IPS-20b (cell line): ENCODE measurements around the gene LSR.

ENCODE experiments used
- H3K27ac ChIP-seq: one replicate; pipeline ENCODE4 v1.5.1; 2013; ENCODE audit warnings: low read length
- H3K27me3 ChIP-seq: 2 replicates; pipeline ENCODE4 v1.6.1; 2013; ENCODE audit warnings: mild to moderate bottlenecking, low read length, inconsistent platforms; ENCODE audit not compliant: insufficient read depth
- H3K36me3 ChIP-seq: 2 replicates; pipeline ENCODE4 v1.6.1; 2013; ENCODE audit warnings: low read depth, mild to moderate bottlenecking, inconsistent platforms, low read length, moderate library complexity; ENCODE audit not compliant: insufficient read depth
- H3K4me1 ChIP-seq: 2 replicates; pipeline ENCODE4 v1.6.1; 2013; ENCODE audit warnings: mild to moderate bottlenecking, control low read depth, inconsistent platforms, low read length, moderate library complexity; ENCODE audit not compliant: insufficient read depth
- H3K4me3 ChIP-seq: 2 replicates; pipeline ENCODE4 v1.5.1; 2013; ENCODE audit warnings: mild to moderate bottlenecking, low read length, inconsistent platforms
- H3K9ac ChIP-seq: 2 replicates; pipeline ENCODE4 v1.6.1; 2013; ENCODE audit warnings: low read depth, mild to moderate bottlenecking, inconsistent platforms, low read length, moderate library complexity
- H3K9me3 ChIP-seq: 2 replicates; pipeline ENCODE4 v1.6.1; 2013; ENCODE audit warnings: mild to moderate bottlenecking, low read depth, low read length, inconsistent platforms; ENCODE audit not compliant: insufficient read depth

LSR gene

DNA sequence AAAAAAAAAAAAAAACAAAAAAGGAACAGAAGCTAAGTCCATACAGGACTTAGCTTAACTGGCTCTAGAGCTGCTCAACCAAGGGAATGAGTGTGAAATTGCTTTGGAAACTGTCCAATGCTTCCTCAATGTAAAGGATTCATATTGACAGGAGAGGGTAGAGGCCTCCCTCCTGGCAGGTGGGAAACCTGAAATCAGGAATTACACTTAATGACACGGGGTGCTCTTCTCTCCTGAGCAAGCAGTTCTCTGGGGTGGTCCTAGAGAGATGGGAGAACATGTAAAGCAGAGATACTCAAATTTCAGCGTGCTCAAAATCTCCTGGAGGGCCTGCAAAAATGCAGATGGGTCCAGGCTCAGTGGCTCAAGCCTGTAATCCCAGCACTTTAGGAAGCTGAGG, 39.5 kb downstream of the LSR start:
- H3K4me3 ChIP-seq, result no peak overlapping the region
- no peaks in the 10 kb centered on the region for H3K9me3 ChIP-seq
- H3K4me1 ChIP-seq, result peaks cover 7% of the 10 kb centered on the region; the same call in 1 of the 2 replicates
- no peak overlapping the region for H3K9ac ChIP-seq
- no peaks in the 10 kb centered on the region for H3K36me3 ChIP-seq
- H3K27me3 ChIP-seq, result 0 out of 2 replicates have a peak, but pooled peaks cover 5% of the 10 kb centered on the region
- no peak overlapping the region for H3K27ac ChIP-seq

DNA sequence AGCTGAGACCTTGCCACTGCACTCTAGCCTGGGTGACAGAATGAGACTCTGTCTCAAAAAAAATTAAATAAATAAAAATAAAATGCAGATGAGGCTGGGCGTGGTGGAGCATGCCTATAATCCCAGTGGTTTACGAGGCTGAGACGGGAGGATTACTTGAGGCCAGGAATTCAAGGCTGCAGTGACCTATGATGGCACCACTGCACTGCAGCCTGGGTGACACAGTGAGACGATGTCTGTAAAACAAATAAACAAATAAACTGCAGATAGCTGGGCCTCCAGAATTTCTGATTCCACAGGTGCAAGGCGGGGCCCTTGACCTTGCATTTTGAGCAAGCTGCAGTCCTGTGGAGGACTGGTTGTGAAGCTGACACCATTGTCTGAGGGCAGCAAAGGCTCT, 40.1 kb downstream of the LSR start:
- Histone ChIP-seq H3K27ac (no peak overlapping the region), H3K9ac (no peak overlapping the region), H3K4me3 (no peak overlapping the region), H3K9me3 (no peaks in the 10 kb centered on the region), H3K27me3 (0 out of 2 replicates have a peak, but pooled peaks cover 5% of the 10 kb centered on the region), H3K4me1 (peaks cover 7% of the 10 kb centered on the region; the same call in 1 of the 2 replicates), H3K36me3 (no peaks in the 10 kb centered on the region)

GRCh38 chr19:35290381-35291127, 41.8 kb downstream of the LSR start:
- Histone ChIP-seq H3K9ac (no peak overlapping the region), H3K4me3 (no peak overlapping the region), H3K9me3 (no peaks in the 10 kb centered on the region), H3K27ac (no peak overlapping the region), H3K4me1 (no peaks in the 10 kb centered on the region; the same call in 1 of the 2 replicates), H3K36me3 (no peaks in the 10 kb centered on the region), H3K27me3 (0 out of 2 replicates have a peak, but pooled peaks cover 5% of the 10 kb centered on the region)

DNA sequence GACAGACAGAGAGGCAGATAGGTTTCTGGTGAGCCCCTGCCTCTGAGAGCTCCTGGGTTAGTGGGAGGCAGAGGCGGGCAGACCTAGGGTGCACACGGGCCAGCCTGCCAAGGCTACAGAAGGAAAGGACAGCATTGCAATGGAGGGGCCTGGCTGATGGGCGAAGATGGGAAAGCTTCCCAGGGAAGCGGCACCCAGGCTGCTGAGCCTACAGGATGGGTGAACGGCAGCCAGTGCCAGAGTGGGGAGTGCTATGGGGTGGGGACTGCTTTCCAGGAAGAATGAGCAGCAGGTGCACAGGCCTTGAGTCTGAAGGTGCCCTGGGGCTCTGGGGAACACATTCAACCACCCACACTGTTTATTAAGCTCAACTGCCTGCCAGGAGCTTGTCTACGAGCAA, 42.5 kb downstream of the LSR start:
- Histone ChIP-seq H3K9ac (no peak overlapping the region), H3K4me1 (no peaks in the 10 kb centered on the region; the same call in 1 of the 2 replicates)

DNA sequence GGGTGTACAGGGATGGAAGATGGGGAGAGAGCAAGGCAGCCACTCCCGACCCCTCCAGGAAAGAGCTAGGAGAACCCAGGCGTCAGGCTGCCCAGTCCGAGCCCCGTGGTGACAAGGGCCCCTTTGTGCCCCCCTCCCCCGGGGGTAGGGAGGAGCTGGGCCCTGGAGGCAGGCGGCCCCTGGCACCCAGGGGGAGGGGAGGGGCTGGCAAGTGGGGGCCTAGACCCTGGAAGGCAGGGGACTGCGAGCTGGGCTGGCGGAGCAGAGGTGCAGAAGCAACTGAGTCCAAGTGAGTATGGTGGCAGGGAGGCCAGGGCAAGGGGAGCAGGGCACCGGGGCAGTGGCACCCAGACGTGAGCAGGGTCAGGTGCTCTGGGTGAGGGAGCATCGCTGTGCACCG, 43.1 kb downstream of the LSR start, which contains the start of gene MAG:
MAG (plus strand) TSS at position 246 of the 400 bp plus-strand sequence. CDS start 3,248 bp downstream, outside the sequence.
- no peak within 1 kb of the TSS for H3K27ac ChIP-seq
- no peaks in the 10 kb centered on the region; the same call in 1 of the 2 replicates for H3K4me1 ChIP-seq
- no peak within 1 kb of the TSS for H3K4me3 ChIP-seq
- H3K27me3 ChIP-seq, result 0 out of 2 replicates have a peak, but pooled peaks cover 5% of the 10 kb centered on the region
- H3K36me3 ChIP-seq, result no peaks in the 10 kb centered on the region
- H3K9ac ChIP-seq, result no peak within 1 kb of the TSS
- H3K9me3 ChIP-seq, result no peaks in the 10 kb centered on the region

More for the DNA sequence above, 42.5 kb downstream of the LSR start:
- Histone ChIP-seq H3K4me3 (no peak overlapping the region), H3K36me3 (no peaks in the 10 kb centered on the region), H3K9me3 (no peaks in the 10 kb centered on the region), H3K27ac (no peak overlapping the region), H3K27me3 (0 out of 2 replicates have a peak, but pooled peaks cover 5% of the 10 kb centered on the region)

DNA sequence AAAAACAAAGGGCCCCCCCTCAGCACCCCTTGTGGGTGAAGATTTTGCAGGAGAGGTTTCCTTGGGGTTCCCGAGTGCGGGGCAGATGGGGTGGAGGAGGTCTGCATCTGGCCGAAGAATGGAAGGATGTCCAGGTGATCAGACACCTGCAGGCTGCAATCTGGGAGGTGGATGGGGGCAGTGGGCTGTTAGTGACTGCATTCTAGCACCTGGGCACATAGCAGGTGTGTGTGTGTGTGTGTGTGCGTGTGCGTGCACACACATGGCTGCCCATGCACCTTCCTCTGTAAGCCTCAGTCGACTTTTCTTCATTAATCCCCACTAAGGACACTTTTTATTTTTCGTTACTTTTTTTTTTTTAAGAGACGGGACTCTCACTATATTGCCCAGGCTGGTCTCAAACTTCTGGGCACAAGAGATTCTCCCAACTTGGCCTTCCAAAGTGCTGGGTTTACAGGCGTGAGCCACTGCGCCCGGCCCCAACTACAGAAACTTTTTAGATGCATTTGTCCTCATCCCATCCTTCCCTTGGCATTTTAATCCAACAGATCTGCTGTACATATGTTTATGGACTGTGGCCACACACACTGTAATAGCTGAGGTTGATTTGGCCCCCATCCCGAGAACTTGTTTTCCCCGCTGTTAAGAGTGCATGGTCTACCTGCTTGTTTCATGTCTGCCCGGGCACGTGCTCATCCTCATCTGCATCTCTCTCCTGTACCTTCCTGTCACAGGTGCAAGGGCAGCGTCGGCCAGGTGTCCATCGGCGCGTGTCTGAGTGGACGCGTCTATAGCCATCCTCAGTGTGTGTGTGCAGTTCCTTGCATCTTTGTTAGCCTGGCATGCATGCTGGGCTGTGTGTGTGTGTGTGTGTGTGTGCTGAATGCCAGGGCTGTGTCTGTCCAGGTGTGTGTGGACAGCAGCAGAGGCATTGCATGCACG, 43.9 kb downstream of the LSR start:
- 0 out of 2 replicates have a peak, but pooled peaks cover 5% of the 10 kb centered on the region for H3K27me3 ChIP-seq
- H3K36me3 ChIP-seq, result no peaks in the 10 kb centered on the region
- H3K9me3 ChIP-seq, result no peaks in the 10 kb centered on the region
- H3K4me3 ChIP-seq, result no peak overlapping the region
- H3K9ac ChIP-seq, result no peak overlapping the region
- H3K27ac ChIP-seq, result no peak overlapping the region
- H3K4me1 ChIP-seq, result no peaks in the 10 kb centered on the region; the same call in 1 of the 2 replicates

DNA sequence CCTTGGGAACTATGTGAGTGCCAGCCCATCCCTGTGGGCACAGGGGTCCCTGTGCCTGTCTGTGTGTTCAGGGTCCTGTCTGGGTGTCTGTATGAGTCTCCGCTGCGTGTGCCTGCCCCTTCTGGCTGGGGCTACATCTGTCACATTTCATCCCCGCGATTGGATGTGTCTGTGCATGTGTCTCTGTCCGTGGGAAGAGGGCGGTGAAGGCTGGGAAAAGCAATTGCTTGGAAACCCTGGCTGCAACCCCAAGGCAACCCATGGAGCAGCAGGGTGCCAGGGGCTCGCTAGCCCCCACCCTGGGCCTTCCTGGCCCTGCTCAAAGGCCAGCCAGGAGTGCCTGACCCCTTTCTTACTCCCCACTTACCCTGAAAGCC, 44.5 kb downstream of the LSR start:
- Histone ChIP-seq H3K9ac (no peak overlapping the region), H3K27me3 (0 out of 2 replicates have a peak, but pooled peaks cover 5% of the 10 kb centered on the region), H3K27ac (no peak overlapping the region), H3K9me3 (no peaks in the 10 kb centered on the region), H3K36me3 (no peaks in the 10 kb centered on the region), H3K4me1 (no peaks in the 10 kb centered on the region; the same call in 1 of the 2 replicates), H3K4me3 (no peak overlapping the region)

GRCh38 chr19:35293808-35294207, 45.0 kb downstream of the LSR start:
- Histone ChIP-seq H3K9me3 (no peaks in the 10 kb centered on the region), H3K4me3 (no peak overlapping the region), H3K27ac (no peak overlapping the region), H3K36me3 (no peaks in the 10 kb centered on the region), H3K4me1 (no peaks in the 10 kb centered on the region; the same call in 1 of the 2 replicates), H3K27me3 (0 out of 2 replicates have a peak, but pooled peaks cover 5% of the 10 kb centered on the region), H3K9ac (no peak overlapping the region)

- Histone ChIP-seq H3K9ac (no peak overlapping the region), H3K9me3 (no peaks in the 10 kb centered on the region), H3K36me3 (no peaks in the 10 kb centered on the region), H3K27me3 (0 out of 2 replicates have a peak, but pooled peaks cover 5% of the 10 kb centered on the region), H3K27ac (no peak overlapping the region), H3K4me3 (no peak overlapping the region), H3K4me1 (no peaks in the 10 kb centered on the region; the same call in 1 of the 2 replicates)
These were observed 45.5 kb downstream of the LSR start for GRCh38 chr19:35294328-35294727.

- H3K27me3 ChIP-seq, result 0 out of 2 replicates have a peak, but pooled peaks cover 5% of the 10 kb centered on the region
- no peak overlapping the region for H3K9ac ChIP-seq
- H3K4me3 ChIP-seq, result no peak overlapping the region
- H3K9me3 ChIP-seq, result no peaks in the 10 kb centered on the region
- H3K36me3 ChIP-seq, result no peaks in the 10 kb centered on the region
- no peak overlapping the region for H3K27ac ChIP-seq
- H3K4me1 ChIP-seq, result no peaks in the 10 kb centered on the region; the same call in 1 of the 2 replicates
These were observed 46.3 kb downstream of the LSR start for GRCh38 chr19:35294859-35295791.
